GM10266 (cell line): ENCODE measurements around the gene PIGH.

ENCODE experiments used
- DNase-seq: peaks from one replicate; pipeline ENCODE4 v3.0.0; 2012; ENCODE audit errors: extremely low spot score
- TF ChIP-seq, protein P1 (sequence below): IDR thresholded peaks from 2 replicates; pipeline ENCODE4 v1.5.1; 2012; ENCODE audit warnings: mild to moderate bottlenecking, low read depth; ENCODE audit not compliant: control insufficient read depth, insufficient read depth; ENCODE audit errors: missing control alignments

Gene PIGH

DNA sequence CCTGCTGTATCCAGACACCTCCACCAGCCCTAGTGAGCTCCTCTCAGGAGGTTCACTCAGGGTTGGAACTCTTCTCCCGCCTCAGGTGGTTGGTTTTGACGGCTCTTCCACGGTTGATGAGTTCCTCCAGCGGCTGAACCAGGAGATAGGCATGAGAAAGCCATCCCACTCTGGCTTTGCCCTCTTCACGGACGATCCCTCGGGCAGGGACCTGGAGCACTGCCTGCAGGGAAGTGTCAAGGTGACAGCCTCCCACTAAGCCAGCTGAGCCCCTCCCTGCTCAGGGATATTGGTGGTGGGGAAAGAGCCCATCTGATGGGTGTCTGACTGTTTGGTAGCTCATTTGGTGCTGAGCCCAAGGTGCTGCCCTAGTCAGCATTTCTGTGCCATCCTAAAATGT, 20.4 kb downstream of the PIGH start:
- no peak for DNase-seq
- TF ChIP-seq, protein P1, sequence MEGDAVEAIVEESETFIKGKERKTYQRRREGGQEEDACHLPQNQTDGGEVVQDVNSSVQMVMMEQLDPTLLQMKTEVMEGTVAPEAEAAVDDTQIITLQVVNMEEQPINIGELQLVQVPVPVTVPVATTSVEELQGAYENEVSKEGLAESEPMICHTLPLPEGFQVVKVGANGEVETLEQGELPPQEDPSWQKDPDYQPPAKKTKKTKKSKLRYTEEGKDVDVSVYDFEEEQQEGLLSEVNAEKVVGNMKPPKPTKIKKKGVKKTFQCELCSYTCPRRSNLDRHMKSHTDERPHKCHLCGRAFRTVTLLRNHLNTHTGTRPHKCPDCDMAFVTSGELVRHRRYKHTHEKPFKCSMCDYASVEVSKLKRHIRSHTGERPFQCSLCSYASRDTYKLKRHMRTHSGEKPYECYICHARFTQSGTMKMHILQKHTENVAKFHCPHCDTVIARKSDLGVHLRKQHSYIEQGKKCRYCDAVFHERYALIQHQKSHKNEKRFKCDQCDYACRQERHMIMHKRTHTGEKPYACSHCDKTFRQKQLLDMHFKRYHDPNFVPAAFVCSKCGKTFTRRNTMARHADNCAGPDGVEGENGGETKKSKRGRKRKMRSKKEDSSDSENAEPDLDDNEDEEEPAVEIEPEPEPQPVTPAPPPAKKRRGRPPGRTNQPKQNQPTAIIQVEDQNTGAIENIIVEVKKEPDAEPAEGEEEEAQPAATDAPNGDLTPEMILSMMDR: no peak

DNA sequence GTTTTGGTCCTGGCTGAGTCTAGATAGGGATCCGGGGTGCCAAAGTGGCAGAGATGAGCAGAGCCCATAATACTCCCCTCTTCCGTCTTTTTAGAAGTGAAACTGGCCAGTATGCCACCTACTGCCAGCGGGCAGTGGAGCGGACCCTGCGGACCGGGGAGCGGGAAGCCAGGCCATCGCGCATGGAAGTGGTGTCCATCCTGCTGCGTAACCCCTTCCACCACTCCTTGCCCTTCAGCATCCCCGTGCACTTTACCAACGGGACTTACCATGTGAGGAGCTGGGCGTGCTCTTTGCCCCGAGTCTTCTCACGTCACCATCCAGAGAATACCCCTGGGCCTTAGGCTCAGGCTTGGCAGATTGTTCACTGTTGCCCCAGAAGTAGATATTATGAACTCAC, 21.0 kb downstream of the PIGH start:
- TF ChIP-seq, protein P1: no peak
- no peak for DNase-seq

DNA sequence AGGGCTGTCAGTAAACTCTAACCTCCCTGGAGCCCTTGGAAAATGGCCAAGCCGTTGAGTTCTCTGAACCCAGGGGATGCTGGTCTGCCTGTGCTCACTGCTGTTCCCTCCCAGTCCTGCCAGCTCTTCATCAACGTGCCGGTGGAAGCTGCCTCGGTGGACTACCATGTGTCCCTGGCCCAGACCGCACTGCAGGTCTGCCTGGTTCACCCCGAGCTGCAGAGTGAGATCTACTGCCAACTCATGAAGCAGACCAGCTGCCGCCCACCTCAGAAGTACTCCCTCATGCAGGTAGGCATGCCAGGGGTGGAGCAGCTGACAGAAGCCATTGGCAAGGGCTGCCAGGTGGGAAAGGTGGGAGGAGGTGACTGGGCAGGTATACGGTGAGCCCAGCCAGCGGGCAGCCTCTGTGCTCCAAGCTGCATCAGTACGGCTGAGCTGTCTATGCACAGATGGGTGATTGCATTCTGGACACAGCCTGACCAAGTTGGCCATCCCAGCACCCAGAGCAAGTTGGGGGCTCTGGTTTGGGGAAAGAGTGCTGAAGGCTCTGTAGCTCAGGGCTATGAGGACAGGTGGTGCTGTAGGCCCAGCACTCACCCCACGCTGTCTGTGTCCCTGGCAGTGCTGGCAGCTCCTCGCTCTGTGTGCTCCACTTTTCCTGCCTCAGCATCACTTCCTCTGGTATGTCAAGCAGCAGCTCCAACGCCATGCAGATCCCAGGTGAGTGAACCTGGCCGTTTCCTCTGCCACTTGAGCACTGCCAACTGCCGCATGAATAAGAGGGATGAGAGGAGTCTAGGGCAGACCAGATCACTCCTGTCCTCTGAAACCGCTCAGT, 21.9 kb downstream of the PIGH start:
- TF ChIP-seq, protein P1: no peak

DNA sequence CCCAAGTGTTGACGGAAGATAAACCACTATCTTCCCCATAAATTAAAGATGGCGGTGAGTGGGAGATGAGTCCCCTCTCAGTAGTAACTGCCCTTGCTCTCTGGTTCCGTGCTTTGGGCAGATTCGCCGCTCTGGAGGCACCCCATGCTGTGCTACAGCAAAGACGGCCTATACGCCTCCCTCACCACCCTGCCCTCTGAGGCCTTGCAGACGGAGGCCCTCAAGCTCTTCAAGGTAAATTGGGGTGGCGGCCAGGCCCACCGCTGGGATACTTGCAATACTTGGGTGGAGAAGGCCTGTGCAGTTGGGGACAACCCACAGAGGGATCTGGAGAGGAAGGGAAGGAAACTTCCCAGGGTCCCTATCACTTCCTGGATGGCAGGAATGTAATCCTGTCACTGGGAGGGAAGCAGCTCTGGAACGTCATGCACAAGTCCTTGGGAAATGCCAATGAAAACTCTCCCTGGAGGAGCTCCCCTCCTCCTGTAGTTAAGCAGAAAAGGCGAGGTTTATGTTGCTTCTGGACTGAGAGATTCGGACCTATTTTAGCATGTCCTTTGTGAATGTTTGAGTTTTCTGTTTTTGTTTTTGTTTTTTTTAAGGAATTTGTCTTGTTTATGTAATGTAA, 22.8 kb downstream of the PIGH start:
- DNase-seq: no peak
- TF ChIP-seq, protein P1: no peak

More for the DNA sequence above, 21.9 kb downstream of the PIGH start:
- no peak for DNase-seq

DNA sequence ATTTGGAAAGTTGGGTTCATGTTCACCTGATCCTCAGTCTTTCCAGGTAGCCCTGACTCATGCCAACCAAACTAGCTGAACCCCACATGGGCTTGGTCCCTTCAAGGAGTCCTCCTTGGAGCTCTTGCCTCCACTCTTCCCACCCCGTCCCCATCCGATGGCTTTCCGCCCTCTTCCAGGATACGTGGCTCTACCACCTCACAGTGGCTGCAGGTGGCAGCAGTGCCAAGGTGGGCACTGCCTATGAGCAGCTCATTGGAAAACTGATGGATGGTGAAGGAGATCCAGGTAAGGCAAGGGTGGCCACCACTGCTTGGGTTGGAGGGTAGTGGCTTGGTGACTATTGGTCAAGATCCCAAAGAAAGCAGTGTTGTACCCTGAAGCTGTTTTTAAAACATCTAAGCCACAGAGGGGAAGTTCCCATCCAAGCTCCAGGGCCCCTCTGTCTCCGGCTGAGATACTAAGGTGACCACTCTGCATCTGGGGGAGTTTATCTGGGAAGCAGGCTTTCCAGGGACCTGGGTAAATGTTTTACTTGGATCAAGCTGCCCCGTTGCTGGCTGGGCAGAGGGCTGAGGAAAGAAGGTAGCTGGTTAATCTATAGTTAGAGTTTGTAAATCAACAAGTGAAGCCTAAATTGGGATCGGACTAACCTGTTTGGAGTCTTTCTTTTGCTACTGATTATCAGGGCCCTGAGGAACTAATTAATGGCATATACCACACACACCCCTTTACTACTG, 23.7 kb downstream of the PIGH start:
- DNase-seq: no peak
- TF ChIP-seq, protein P1: no peak

DNA sequence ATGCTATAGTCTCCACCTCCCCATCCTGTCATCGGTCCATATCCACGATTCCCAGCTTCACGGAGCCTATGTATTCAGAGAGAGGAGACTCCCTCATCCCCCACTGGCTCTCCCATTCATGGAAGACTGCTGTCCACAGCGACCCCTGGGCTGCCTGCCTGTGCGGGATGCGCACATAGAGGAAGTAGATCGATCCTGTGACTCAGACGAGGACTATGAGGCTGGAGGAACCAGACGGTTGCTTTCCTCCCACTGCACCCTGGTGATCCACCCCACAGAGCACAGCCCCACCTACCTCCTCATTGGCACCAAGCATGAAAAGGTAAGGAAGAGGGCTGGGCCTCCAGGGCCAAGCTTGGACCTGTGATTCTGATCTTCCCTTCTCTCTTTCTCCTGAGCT, 24.4 kb downstream of the PIGH start:
- TF ChIP-seq, protein P1: no peak
- DNase-seq: no peak
